Measurements from ENCODE around the gene CRHR1.
"Not testable (repeated sequence)": the region's sequence is repeated elsewhere in the genome, so short reads cannot be mapped to it uniquely, and the experiment has no call there.

Gene CRHR1

DNA sequence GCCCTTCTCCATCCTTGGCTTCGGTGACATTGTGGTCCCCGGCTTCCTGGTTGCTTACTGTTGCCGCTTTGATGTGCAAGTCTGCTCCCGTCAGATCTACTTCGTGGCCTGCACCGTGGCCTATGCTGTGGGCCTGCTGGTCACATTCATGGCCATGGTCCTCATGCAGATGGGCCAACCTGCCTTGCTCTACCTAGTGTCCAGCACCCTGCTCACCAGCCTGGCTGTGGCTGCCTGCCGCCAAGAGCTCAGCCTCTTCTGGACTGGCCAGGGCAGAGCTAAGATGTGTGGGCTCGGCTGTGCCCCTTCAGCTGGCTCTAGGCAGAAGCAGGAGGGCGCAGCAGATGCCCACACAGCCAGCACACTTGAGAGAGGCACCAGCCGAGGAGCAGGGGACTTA, 62.1 kb downstream of the CRHR1 start:
- no peak for DNase-seq (ENCODE audit: low spot score)

DNA sequence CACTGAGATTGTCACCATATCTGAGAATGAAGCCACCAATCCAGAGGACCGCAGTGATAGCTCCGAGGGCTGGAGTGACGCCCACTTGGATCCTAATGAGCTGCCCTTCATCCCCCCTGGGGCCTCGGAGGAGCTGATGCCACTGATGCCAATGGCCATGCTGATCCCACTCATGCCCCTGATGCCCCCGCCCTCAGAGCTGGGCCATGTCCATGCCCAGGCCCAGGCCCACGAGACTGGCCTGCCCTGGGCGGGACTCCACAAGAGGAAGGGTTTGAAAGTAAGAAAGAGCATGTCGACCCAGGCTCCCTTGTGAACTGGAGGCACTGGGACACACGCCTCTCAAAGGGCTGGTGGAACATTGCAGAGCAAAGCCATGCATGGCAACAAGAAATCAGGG, 62.5 kb downstream of the CRHR1 start:
- no peak for DNase-seq (ENCODE audit: low spot score)

DNA sequence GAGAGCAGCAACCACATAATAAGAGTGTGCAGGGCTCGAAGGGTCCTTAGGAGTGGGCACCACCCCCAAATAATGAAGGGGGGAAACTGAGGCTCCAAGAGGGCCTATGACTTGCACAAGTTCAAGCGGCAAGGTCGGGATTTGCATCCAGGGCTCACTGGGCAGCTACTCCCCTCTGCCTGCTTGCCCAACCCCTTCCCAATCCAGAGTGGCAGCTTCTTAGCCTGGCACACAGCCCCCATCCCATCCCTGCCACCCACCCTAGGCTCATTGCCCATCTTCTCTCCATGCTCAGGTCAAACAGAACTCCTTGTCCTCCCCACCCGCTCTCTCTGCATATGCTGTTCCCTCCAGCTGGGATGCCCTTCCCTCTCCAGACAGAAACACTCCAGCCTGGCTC, 63.0 kb downstream of the CRHR1 start:
- DNase-seq (ENCODE audit: low spot score), result no peak

DNA sequence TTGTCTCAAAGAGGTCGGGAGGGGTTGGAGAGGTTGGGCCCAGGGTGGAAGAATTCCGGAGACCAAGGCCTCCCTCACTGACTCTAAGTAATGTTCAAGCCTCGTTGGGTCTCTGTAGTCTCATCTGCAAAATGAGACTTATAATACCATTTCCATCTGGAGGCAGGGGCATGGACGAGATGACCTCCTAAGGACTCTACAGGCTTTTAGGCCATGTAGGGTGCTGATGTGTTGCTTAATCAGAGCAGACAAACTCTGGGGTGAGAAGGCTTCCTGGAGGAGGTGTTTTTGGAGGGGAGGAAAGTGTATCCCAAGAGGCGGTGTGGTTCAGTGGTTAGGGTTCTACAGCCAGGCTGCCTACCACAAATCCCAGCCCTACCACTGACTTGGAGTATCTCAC, 63.6 kb downstream of the CRHR1 start:
- DNase-seq (ENCODE audit: low spot score), result no peak

DNA sequence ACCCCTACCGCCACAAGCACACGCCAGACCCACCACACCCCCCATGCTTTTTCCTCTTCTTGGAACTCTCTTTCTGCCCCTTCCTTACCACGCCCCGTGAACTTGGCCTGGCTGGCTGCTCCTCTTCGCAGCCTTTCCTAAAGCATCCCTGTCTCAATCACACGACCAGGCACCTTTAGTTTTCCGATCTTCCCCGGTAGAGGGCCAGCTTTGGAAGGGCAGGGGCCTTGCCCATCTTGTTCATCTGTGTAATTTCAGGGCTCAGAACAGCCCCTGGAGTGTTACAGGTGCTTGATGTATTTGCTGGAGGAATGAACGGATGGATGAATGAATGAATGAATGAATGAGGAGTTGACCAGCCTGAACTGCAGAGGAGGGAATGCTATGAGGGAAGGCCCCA, 64.3 kb downstream of the CRHR1 start:
- no peak for DNase-seq (ENCODE audit: low spot score)

DNA sequence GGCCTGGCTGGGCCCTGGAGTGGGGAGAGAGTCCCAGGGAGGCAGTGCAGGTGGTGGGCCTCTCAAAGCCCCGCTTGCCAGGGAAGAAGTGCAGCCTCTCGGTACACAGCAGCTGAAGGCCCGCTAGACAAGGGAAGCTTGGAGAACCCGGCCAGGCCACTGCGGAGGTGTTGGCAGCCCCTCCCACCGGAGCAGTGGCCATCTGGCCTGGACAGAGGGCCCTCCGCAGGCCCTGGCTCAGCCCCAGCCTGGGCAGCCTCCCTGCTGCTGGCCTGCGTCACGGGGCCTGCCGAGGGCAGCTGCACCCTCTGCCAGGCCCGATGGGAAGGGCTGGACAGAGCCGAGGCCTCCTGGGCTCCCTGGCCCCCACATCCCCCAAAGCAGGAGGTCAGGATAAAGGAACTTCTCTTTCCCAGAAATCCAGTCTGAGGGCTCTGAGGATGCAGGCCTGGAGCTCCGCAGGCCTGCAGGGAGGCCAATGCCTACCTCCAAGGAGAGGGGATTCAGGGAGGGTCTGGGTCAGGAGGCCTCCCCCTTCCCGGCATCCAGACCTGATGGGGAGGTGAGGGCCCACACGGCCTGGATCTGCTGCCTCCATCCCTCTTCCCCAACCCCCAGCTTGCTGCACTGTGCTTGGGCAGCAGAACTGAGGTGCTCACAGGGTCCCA, 64.9 kb downstream of the CRHR1 start:
- DNase-seq (ENCODE audit: low spot score), result no peak

DNA sequence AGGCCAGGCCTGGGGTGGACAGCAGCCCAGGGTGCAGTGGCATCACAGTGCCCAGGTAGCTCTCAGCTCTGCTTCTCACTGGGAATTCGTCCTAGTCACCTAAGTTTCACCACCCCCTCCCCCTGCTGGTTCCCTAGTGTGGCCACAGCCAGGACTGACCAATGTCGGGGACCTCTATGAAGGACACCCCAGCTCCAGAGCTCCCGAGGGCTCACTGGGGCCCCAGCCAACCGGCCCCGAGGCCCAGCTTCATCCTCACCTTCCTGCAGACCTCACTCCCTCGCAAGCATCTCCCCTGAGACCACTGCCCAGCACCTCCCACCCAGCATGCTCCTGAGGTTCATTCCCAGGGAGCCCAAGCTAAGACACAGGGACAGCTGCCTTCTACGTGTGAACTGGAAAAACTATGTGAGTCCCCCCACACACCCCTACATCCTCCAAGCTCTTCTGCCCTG, 65.4 kb downstream of the CRHR1 start:
- no peak for DNase-seq (ENCODE audit: low spot score)

DNA sequence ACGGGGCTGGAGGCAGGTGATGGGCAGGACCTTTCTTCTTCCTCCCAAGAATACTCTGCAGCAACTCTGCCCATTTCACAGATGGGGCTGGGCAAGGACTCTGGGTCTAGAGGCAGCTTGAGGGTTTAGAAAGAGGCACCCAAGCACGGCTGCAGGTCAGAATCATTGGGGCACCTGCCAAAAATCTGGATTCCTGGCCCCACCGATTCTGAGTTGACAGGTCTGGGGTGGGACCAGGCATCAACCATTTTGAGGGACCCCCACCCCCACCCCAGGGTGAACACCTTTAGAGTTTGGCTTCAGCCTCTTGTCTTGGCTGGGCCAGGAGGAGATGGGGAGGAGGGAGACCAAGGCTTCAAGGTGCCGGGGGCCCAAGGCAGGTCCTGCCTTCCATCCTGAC, 65.9 kb downstream of the CRHR1 start:
- no peak for DNase-seq (ENCODE audit: low spot score)

DNA sequence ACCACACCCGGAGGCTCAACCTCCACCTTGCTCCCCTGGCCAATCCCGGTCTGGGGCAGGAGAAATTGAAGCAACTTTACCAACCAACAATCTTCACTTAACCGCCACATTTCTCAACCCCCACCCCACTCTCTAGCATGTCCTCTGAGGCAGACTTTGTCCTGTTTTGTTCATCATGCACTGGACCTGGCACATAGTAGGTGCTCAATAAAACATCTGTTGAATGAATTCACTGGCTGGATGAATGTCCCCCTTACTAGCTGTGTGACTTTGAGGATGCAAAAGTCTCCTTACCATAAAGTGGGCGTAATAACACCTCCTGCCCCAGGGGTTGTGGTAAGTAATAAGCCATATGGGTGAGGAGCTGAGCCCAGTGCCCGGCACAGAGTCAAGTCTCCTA, 66.3 kb downstream of the CRHR1 start:
- DNase-seq (ENCODE audit: low spot score), result no peak

DNA sequence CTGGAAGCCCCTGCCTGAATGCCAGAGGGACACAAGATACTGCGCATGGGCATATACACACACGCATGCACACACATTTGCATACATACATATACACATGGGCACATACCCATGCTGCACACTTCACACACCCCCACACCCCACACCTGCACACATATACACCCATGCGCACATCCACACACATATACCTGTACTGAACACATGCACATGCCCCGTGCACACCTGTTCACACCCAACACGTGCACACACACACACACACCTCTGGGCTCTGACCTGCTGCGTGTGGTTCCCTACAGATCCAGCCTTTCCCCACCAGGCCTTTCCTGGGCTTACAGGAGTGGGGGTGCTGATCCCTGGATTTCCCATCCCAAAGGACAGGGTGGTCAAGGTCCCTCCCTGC, 66.9 kb downstream of the CRHR1 start:
- no peak for DNase-seq (ENCODE audit: low spot score)

DNA sequence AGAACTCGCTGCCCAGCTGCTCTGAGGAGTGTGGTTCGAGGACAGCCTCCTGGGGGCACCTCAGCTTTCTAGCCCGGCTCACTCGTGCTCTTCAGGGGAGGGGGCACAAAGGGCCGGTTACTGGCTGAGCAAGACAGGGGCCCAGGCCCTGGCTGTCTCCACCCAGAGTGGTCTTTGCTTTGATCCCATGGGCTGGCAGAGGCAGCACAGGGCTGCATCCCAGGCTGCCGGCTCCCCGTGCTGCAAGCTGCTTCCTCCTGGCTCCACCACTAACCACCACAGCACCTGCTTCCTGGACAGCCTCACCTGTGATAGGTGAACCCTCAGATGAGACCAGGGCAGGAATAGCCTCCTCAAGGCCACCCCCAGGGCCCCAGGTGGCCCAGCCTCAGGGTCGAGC, 67.3 kb downstream of the CRHR1 start:
- no peak for DNase-seq (ENCODE audit: low spot score)

DNA sequence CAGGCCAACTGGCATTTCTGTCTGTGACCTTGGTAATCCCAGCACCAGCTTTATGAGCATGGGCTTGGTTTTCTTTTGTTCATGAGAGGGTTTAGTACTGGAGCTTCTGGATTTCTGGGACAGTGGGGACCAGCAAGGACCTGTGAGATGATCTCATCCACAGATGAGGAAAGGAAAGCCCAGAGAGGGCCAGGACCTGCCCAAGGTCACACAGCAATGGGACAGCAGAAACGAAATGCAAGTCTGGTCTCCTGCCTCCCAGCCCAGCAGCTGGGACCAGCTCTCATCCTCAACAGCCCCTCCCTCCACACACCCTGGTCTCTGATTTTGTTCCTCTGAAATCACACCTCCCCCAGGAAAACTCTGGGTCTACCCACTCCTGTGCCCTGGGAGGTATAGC, 67.8 kb downstream of the CRHR1 start:
- no peak for DNase-seq (ENCODE audit: low spot score)

DNA sequence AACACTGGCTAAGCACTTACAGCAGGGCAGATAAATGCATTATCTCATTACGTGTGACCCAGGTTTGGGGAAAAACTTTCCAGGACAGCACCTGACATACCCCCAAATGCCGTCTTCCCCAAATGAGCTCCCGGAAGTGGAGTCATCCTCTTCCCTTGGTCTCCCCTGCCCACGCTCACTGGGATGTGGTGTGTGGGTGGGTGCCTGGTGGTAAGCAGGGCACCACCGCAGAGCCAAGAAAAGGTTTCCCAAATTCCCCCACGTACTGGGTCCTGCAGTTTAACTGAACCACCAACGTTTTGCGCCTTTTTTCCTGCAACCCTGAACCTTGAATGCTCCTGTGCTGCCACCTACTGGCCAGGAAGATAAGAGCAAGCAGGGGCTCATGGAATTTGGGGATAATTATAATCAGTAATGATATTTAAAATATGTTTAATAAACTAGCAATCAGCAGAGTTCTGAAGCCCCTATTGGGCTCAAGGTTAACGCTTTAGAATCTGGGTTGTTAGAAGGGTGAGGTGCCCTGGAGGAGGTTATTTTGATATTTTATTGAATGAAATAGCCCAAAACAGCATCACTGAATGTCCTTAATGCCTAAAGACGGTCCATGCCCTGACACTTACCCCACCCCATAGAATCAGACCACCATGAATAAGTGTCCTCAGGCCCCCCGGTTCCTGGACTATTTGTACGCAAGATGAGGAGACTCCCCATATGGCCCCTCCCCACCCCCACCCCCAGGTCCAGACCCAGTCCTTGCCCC, 68.6 kb downstream of the CRHR1 start:
- peak; percentile 59 for DNase-seq (ENCODE audit: low spot score)

DNA sequence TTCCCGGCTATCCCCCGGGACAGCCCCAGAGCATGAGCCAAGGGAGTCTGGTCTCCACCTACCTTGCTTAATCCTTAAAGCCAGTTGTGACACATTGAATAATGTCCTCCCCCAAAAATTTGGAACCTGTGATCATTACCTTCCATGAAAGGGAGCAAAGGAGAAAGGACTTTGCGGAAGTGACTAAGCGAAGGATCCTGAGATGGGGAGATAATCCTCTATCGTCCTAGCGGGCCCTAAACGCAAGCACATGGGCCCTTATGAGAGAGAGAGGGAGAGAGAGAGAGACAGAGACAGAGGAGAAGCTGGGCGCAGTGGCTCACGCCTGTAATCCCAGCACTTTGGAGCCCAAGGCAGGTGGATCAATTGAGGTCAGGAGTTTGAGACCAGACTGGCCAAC, 70.1 kb downstream of the CRHR1 start:
- DNase-seq (ENCODE audit: low spot score), result no peak

DNA sequence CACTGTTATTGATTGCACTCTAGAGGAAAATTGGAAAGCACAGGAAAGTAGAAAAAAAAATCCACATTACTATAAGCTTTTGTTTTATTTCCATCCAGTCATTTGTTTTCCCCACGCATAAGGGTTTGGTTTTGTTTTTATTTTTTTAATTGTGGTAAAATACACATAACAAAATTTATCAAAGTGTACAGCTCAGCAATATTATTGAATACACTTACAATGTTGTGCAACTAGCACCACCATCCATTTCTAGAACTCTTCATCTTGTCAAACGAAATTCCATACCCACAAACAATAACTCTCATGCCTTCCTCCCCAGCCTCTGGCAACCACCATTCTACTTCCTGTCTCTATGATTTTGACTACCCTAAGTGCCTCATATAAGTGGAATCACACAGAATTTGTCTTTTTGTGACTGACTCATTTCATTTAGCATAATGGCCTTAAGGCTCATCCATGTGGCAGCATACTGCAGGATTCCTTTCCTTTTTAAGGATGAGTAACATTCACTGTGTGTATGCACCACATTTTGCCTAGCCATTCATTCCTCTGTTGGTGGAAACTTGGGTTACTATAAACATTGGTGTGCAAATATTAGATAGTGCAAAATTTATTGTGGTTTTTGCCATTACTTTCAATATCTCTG, 71.7 kb downstream of the CRHR1 start:
- DNase-seq (ENCODE audit: low spot score), result no peak

DNA sequence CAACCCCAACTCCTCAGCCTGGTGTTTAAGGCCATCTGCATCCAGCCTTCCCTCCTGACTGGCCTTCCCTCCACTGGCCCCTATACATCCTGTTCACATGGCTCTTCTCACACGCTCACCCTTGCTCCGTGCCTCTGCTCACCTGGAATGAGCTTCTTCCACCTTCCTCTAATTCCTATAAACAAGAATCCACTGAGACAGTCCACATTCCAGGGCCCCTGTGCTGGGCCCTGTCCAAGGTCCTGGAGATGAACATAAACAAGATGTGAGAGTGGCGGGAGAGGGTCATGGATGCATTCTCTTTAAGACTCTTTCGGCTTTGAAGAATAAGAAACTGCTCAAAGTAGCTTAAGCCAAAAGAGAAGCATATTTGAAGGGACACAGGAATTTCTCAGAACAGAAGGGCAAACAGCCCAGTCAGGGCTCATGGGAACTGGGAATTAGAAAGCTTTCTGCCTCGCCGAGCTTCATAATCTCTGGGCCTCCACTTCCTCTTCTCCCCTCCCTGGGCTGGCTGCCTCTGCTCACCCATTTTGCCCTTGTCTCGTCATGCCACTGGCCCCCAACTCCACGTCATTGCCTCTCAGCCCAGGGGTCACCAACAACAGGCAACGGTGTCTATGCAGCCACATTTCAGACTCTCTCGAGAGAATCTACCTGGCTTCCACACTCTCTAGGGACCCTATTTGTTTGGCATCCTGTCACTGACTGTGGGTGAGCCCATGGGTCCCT, 74.0 kb downstream of the CRHR1 start:
- DNase-seq (ENCODE audit: low spot score), result no peak

DNA sequence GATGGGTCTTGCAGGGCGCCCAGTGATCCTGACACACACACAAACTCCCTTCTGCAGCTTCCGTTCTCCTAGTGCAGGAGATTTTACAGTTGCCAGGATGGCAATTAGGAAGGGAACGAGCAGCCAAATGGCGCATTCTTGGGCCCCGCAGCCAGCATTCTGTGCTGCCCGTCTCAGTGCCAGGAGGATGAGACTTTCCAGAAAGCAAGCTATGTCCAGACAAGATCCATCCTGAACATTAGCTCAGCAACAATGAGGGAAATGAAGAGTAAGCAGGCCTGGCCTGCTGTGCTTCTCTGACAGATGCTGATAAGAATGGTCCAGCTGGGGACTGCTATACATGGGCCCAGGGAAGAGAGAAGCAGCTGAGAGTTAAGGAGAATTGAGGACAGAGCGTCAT, 77.0 kb downstream of the CRHR1 start:
- DNase-seq (ENCODE audit: low spot score), result no peak

DNA sequence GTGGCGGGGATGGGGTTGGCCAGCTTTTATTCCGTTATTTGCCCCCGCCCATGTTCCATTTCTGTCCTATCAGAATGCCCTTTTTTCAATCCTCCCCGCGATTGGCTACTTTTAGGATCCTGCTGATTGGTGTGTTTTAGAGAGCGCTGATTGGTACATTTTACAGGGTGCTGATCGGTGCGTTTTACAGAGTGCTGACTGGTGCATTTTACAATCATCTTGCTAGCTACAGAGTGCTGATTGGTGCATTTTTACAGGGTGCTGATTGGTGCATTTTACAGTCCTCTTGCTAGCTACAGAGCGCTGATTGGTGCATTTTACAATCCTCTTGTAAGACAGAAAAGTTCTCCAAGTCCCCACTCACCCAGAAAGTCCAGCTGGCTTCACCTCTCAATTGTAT, 78.0 kb downstream of the CRHR1 start:
- not testable (repeated sequence) for DNase-seq (ENCODE audit: low spot score)

DNA sequence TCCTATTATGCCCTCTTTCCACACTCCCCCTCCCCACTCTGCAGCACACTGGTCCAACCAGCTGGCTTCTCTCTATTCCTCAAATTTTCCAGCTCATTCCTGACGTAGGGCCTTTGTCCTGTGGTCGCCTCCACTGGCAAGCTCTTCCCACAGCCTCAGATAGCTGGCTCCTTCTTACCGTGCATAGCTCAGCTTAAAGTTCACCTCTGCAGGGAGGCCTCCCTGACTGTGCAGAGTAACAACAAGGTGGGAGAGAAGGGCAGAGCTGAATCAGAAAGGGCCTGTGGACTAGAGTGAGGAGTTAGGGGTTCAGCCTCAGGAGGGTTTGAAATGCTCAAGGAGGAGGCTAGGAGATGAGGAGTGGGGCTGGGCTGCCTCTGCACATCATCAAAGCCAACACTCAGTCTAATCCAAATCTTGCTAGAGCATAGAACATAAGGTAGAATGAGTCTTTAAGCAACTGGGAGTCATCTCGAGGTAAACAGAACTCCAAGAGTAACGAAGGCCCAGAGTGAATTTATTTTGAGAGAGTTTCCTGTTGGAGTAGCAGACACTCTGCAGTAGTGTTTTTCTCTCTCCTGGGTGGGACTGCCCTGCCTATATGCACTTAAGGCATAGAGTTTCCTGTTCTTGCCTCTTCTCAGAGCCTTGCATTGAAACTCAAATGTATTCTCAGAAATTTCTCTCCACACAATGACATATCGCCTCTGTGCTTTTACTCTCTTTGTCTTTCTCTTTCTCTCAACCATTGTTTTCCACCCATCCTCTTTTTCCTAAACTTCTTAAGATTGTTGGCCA, 79.9 kb downstream of the CRHR1 start:
- DNase-seq (ENCODE audit: low spot score), result no peak

DNA sequence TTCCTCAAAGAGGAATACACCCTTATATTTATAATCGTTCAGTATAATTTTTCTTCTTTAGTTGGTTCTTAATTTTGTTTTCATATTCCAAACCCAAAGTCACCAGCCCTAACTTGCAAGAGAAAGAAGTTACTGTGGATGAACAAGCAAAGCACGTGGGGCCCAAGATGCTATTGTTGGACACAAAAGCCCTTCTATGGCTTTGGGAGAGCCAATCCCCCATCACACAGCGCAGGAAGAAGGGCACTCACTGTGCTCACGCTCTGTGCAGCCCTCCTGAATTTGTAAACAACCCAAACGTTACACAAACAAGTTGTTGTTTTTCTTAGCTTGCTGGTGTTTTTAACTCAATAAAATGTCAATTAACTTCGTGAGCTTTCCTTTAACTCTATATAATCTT, 83.1 kb downstream of the CRHR1 start:
- DNase-seq (ENCODE audit: low spot score), result no peak

DNA sequence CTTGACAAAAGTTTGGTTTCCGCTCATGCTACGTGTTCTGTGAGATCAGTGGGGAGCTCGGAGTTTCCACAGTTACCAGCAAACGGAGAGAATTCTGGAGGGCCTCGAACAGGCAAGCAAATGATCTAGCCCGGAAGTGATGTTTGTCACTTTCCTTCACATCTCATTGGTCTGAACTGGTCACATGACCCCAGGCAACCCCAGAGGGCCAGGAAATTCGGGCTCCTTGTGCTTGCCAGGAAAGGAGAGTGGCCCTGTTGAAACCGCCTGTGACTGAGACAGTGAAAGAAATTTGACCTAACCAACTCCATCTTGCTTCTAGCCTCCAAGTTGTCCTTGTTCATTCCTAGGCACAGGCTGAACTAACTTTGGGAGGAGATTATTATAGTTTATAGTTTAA, 83.6 kb downstream of the CRHR1 start:
- no peak for DNase-seq (ENCODE audit: low spot score)

DNA sequence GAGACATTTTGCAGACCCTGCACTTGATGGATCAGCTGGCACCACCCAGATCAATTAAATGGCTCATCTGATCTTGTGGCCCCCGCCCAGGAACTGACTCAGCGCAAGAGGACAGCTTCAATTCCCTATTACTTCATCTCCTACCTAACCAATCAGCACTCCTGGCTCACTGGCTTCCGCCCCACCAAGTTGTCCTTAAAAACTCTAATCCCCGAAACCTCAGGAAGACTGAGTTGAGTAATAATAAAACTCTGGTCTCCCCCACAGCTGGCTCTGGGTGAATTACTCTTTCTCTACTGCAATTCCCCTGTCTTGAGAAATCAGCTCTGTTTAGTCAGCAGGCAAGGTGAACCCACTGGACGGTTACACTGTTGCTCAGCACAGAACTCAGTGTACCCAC, 84.2 kb downstream of the CRHR1 start:
- DNase-seq (ENCODE audit: low spot score), result no peak
